Urothelium cell line (cell line): ENCODE measurements around the gene TRMT13.
"Not testable (repeated sequence)": the region's sequence is repeated elsewhere in the genome, so short reads cannot be mapped to it uniquely, and the experiment has no call there.

Source experiments
- DNase-seq: peaks from one replicate; pipeline ENCODE4 v3.0.0; 2011; ENCODE audit warnings: low spot score, mixed read lengths
- FAIRE-seq: peaks from 2 replicates; lab custom pipeline; 2011; peaks lifted over from hg19 to GRCh38; lab: Jason Lieb, UNC

Gene TRMT13

DNA sequence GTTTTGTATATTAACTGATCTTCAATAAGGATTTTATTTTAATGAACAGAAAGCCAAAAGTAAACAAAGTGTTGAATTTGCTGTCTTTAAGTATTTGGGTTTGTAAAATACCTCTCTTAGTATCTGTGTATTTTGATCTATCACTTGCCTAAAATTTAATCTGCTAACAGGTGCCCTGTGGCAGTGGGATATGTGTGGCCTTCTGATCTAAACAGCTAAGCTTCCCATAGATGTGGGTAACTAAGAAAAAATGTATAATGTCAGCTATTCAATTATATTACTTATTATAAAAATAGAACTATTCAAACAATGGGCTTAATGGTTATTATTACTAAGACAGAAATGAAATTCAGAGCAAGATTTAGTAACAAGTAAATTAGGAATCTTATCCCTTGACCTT is 29.9 kb downstream of the TRMT13 start:
- no peak for DNase-seq
- FAIRE-seq, result no peak

DNA sequence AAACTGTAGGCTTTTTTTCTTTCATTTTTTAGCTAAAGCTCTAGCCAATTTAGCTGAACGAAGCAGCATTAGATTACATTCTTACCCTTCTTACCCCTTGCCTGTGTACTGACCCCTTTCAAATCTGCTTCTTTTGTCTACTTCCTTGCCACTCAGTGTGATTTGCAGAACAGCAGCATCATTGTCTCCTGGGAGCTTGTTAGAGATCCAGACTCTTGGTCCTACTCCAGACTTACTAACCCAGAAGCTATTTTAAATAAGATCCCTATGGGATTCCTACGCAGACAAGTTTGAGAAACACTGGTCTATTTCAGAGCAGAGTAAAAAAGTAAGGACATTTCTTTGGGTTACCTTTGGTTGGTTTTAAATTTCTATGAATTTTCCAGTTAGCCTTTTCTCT is 31.3 kb downstream of the TRMT13 start:
- FAIRE-seq (no peak), DNase-seq (no peak)

DNA sequence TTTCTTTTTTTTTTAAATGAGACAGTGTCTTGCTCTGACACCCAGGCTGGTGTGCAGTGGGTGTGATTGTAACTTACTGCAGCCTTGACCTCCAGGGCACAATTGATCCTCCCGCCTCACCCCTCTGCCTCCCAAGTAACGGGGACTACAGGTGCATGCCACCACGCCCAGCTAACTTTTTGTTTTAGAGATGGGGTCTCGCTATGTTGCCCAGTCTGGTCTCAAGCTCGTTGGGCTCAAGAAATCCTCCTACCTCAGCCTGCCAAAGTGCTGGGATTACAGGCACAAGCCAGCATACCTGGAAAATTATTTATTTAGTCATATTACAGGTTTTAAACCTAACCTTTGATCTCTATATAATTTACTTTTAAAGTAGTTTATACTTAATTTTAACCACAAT is 31.7 kb downstream of the TRMT13 start:
- DNase-seq (no peak), FAIRE-seq (no peak)

DNA sequence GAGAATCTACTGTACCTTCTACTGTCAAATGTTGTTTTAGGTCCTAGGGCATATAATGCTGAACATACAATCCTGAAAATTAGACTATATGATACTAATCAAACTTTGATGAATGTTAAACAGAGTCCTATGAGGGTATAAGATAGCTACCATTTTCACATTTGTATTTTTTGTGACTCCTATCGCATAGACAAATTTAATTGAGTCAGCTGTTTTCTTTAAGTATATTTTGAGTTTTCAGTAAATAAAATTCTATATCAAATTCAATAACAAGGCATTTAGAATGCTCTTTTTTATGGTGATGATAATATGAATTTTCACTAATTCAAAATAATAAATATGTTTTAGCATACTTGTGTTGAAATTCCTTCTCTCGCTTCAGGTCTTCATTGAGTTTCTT is 35.1 kb downstream of the TRMT13 start:
- FAIRE-seq, result no peak
- no peak for DNase-seq

DNA sequence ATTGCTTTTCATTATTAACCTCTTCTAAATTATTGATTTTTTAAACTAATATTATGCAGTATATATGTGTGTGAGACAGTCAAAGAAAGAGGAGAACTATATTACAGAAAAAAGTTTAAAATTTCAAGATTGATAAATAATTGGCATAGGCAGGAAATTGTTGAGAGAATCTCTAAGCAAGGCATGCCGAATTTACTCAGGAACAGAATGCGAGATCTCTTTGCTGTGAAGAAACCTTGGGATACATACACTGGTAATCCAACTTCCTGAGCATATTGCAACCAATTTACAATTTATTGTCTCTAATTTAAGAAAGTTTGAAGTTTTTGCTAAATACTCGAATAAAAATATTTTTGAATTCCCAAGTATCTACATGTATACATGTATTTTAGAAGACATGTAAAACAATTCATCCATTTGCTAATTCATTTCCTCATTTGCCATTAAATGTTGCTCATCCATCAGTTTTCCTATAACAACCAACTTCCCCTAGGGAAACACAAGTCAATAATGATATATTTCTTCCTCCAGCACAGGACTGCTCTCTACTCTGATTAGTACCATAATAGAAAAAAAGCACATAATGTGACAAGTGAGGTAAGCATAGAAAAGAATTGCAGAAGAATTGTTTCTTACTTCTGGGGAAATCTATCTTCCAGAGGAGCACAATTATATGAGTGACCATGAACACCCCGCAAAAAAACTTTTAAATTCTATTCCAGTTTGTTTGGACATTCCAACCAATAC is 44.5 kb downstream of the TRMT13 start:
- FAIRE-seq (no peak), DNase-seq (no peak)

DNA sequence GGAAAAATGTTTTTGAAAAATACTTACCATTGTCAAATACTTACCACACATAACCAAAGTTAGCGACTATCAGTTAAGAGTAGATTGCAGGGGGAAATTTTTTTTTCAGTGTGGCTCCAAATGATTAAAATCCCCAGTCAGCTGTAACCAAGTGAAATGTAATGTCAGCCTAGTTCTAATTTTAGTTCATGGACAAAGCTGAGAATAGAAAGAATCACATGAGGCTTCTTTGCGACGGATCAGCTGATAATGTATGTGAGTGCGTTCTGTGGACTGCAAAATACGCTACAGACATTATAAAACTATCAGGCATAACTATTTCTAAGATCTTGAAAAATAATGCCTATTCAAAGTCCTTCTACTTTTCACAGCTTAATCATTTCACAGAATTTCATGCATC is 45.1 kb downstream of the TRMT13 start, which contains the start of gene LRRC39:
TSS of gene LRRC39 (minus strand) at position 166 of the 400 bp plus-strand sequence. CDS start 9,740 bp downstream, outside the sequence.
- DNase-seq (no peak), FAIRE-seq (no peak)

DNA sequence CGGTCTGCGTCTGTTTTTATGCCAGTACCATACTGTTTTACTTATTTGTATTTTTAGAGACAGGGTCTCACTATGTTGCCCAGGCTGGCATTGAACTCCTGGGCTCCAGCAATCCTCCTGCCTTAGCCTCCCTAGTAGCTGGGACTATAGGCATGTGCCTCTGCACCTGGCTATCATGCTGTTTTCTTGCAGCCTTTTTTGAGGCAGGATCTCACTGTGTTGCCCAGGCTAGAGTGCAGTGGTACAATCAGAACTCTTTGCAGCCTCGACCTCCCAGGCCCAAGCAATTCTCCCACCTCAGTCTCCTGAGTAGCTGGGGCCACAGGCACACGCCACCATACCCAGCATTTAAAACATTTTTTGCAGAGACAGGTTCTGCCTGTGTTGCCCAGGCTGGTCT is 50.4 kb downstream of the TRMT13 start:
- no peak for DNase-seq
- FAIRE-seq, result no peak

DNA sequence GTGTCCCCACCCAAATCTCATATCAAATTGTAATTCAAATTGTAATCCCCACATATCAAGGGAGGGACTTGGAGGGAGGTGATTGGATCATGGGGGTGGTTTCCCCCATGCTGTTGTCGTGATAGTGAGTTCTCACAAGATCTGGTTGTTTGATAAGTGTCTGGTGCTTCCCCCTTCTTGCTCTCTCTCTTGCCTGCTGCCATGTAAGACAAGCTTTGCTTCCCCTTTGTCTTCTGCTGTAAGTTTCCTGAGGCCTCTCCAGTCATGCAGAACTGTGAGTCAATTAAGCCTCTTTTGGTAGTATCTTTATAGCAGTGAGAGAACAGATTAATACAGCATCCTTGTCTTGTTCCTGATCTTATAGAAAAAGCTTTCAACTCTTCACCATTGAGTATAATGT is 51.6 kb downstream of the TRMT13 start:
- FAIRE-seq (no peak), DNase-seq (no peak)

DNA sequence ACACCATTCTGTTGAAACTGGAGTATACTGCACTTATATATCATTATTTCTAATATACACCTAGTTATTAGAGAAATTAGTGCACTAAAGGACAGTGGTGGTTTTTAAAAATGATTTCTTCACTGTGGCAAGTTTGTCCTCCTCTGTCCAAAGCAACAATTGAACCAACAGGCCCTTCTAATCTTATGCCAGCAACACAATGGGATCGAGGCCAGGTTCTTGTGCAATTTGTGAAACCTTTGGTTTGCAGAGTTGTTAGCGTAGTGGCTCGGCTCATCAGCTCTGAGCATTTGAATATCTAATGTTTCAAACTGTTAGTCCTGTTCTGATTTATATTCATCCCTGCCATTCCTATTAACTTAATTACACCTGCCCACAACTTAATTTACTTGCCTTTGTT is 54.9 kb downstream of the TRMT13 start:
- DNase-seq (no peak), FAIRE-seq (no peak)

DNA sequence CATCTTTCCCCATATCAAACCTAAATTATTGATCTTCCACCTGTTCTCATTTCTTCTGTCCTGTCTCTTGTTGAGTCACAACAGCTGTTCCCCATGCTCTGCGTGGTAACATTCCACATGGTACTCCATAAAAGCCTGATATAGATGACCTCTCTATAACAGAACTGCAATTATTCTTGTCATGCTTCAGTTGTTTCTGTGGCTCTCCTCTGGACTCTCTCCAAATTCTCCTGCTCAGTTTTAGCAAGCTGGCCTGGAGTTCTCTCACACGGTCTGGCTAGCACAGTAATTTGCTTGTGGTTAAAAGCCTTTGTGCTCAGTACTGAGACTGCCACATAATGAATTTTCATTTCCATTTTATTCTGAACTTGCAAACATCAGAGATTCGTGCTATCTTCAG is 55.7 kb downstream of the TRMT13 start:
- DNase-seq (no peak), FAIRE-seq (no peak)

DNA sequence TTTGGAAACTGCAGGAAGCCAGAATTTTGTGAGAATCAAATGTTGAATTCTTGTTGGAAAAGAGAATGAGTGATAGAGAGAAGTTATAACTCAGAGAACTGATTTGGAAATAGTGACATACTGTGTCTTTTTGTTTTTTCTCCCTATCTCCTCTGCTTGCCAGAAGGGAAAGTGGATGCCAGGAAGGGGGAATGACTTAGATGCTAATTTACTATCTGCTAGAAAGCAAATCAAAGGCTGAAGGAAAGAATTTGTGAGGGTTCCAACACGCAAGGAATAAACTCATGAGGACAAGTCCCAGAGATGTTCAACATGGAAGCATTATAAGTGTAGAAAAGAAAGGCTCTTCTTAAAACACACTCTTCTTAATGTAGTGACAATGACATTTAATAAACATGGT is 65.6 kb downstream of the TRMT13 start:
- FAIRE-seq (no peak), DNase-seq (no peak)

DNA sequence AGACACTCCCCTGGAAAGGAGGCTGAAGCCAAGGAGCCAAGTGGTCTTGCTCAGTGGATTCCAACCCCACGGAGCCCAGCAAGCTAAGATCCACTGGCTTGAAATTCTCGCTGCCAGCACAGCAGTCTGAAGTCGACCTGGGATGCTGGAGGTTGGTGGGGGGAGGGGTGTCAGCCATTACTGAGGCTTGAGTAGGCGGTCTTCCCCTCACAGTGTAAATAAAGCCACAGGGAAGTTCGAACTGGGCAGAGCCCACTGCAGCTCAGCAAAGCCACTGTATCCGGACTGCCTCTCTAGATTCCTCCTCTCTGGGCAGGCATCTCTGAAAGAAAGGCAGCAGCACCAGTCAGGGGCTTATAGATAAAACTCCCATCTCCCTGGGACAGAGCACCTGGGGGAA is 67.1 kb downstream of the TRMT13 start:
- not testable (repeated sequence) for FAIRE-seq, DNase-seq
